BE2C (cell line): ENCODE results near the gene SPSB4.

Source experiments
- DNase-seq: peaks from one replicate; pipeline ENCODE4 v3.0.0-alpha.2; 2020
- H3K27me3 ChIP-seq: fragments of 250-450 bp; sonication (Bioruptor Pico); 2 replicates; pipeline ENCODE4 v1.5.1; 2020; ENCODE audit warnings: mild to moderate bottlenecking
- H3K36me3 ChIP-seq: fragments of 250-450 bp; sonication (Bioruptor Pico); 2 replicates; pipeline ENCODE4 v1.5.1; 2020; ENCODE audit warnings: mild to moderate bottlenecking
- H3K4me1 ChIP-seq: fragments of 250-450 bp; sonication (Bioruptor Pico); 2 replicates; pipeline ENCODE4 v1.5.1; 2020
- H3K4me3 ChIP-seq: 2 replicates; pipeline ENCODE4 v1.5.1; 2011; ENCODE audit warnings: low read depth, low read length
- H3K9me3 ChIP-seq: fragments of 250-450 bp; sonication (Bioruptor Pico); 2 replicates; pipeline ENCODE4 v1.5.1; 2020
- TF ChIP-seq, protein P1 (sequence below): IDR thresholded peaks from 2 replicates; pipeline ENCODE4 v1.5.1; 2012; ENCODE audit warnings: mild to moderate bottlenecking, low read depth, low read length

Gene SPSB4

GRCh38 chr3:141070727-141071357 is 19.7 kb downstream of the SPSB4 start:
- H3K4me3 ChIP-seq, result no peak overlapping the region
- H3K36me3 ChIP-seq, result peaks cover 23% of the 10 kb centered on the region
- no peaks in the 10 kb centered on the region for H3K9me3 ChIP-seq
- TF ChIP-seq, protein P1, sequence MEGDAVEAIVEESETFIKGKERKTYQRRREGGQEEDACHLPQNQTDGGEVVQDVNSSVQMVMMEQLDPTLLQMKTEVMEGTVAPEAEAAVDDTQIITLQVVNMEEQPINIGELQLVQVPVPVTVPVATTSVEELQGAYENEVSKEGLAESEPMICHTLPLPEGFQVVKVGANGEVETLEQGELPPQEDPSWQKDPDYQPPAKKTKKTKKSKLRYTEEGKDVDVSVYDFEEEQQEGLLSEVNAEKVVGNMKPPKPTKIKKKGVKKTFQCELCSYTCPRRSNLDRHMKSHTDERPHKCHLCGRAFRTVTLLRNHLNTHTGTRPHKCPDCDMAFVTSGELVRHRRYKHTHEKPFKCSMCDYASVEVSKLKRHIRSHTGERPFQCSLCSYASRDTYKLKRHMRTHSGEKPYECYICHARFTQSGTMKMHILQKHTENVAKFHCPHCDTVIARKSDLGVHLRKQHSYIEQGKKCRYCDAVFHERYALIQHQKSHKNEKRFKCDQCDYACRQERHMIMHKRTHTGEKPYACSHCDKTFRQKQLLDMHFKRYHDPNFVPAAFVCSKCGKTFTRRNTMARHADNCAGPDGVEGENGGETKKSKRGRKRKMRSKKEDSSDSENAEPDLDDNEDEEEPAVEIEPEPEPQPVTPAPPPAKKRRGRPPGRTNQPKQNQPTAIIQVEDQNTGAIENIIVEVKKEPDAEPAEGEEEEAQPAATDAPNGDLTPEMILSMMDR, result no peak
- H3K4me1 ChIP-seq, result peaks cover 45% of the 10 kb centered on the region
- no peaks in the 10 kb centered on the region for H3K27me3 ChIP-seq
- DNase-seq, result peak; percentile 73

GRCh38 chr3:141071681-141072260 is 20.6 kb downstream of the SPSB4 start:
- DNase-seq, result peak; percentile 85
- TF ChIP-seq, protein P1, result no peak
- H3K4me3 ChIP-seq, result no peak overlapping the region
- no peaks in the 10 kb centered on the region for H3K27me3 ChIP-seq
- peaks cover 54% of the 10 kb centered on the region for H3K4me1 ChIP-seq
- H3K36me3 ChIP-seq, result peaks cover 16% of the 10 kb centered on the region
- no peaks in the 10 kb centered on the region for H3K9me3 ChIP-seq

GRCh38 chr3:141072950-141073349 is 21.8 kb downstream of the SPSB4 start:
- H3K9me3 ChIP-seq, result no peaks in the 10 kb centered on the region
- no peak overlapping the region for H3K4me3 ChIP-seq
- DNase-seq, result no peak
- H3K27me3 ChIP-seq, result no peaks in the 10 kb centered on the region
- H3K36me3 ChIP-seq, result peaks cover 8% of the 10 kb centered on the region
- TF ChIP-seq, protein P1, result no peak
- peaks cover 63% of the 10 kb centered on the region for H3K4me1 ChIP-seq

DNA sequence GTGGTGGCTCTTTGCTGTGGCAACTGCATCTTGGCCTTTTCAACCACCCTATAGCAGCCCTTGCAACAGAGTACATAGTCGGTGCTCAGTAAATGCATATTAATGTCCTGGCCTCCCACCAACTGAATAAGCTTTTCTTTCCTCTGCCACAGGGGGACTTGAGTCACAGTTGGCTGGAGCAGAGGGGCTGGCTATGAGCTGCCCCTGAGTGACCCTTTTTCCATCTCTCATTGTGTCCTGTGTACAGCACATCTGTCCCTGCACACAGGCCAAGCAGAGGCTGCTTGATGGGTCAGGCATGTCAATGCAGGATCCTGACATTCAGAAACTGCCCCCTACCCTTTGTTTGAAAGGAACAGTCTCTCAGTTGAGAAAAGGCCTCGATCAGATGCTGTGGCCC is 22.4 kb downstream of the SPSB4 start:
- DNase-seq, result peak; percentile 4
- TF ChIP-seq, protein P1, result no peak
- no peaks in the 10 kb centered on the region for H3K27me3 ChIP-seq
- peaks cover 66% of the 10 kb centered on the region for H3K4me1 ChIP-seq
- no peak overlapping the region for H3K4me3 ChIP-seq
- H3K9me3 ChIP-seq, result no peaks in the 10 kb centered on the region
- peaks cover 3% of the 10 kb centered on the region for H3K36me3 ChIP-seq

- TF ChIP-seq, protein P1, result no peak
- Histone ChIP-seq H3K4me1 (peaks cover 63% of the 10 kb centered on the region), H3K4me3 (no peak overlapping the region), H3K27me3 (no peaks in the 10 kb centered on the region), H3K9me3 (no peaks in the 10 kb centered on the region), H3K36me3 (peaks cover 3% of the 10 kb centered on the region)
- peak; percentile 5 for DNase-seq
These were observed 23.4 kb downstream of the SPSB4 start for GRCh38 chr3:141074529-141074928.

- H3K4me1 ChIP-seq, result peaks cover 51% of the 10 kb centered on the region
- no peak for DNase-seq
- H3K9me3 ChIP-seq, result no peaks in the 10 kb centered on the region
- H3K36me3 ChIP-seq, result peaks cover 9% of the 10 kb centered on the region
- TF ChIP-seq, protein P1, result no peak
- no peaks in the 10 kb centered on the region for H3K27me3 ChIP-seq
- H3K4me3 ChIP-seq, result no peak overlapping the region
These were observed 25.1 kb downstream of the SPSB4 start for GRCh38 chr3:141076036-141076773.
